Measurements from ENCODE around the gene TCHP.

- TF ChIP-seq CTCF (IDR thresholded peaks at IDR 0.05): no peak
- no peak for TF ChIP-seq POLR2A (IDR thresholded peaks at IDR 0.05)
Measured at GRCh38 chr12:109910254-109910968, 10.3 kb downstream of the TCHP start.
